Endothelial cell of umbilical vein (primary cell): ENCODE results near the gene RAB27B. TPM values are rescaled to one million over a fixed set of nuclear protein-coding genes. Genes with fewer than 3 reads are reported as not detected.

ENCODE experiments used
- BruUV-seq: library from RNA; stranded (reverse); fragments of 400-500 nt; replicated peaks from 2 replicates; lab custom pipeline; 2021; lab: Mats Ljungman, UMichigan
- CTCF ChIA-PET: fragments of 300-600, 350-600 bp; sonication (Branson Sonifier 250); formaldehyde crosslinking; loops from one replicate; lab custom pipeline; 2021; ENCODE audit warnings: antibody characterized with exemption, inconsistent platforms; lab: Charles Lee
- POLR2A ChIA-PET: fragments of 300-600, 350-600 bp; sonication (Branson Sonifier 250); formaldehyde crosslinking; loops from one replicate; lab custom pipeline; 2021; ENCODE audit warnings: antibody characterized with exemption, inconsistent platforms; lab: Charles Lee
- DNase-seq: peaks from one replicate; pipeline ENCODE4 v3.0.0-alpha.2; 2011; ENCODE audit warnings: low read depth, low spot score
- FAIRE-seq: peaks from 2 replicates; lab custom pipeline; 2011; peaks lifted over from hg19 to GRCh38; lab: Jason Lieb, UNC
- H2AFZ ChIP-seq: 2 replicates; pipeline ENCODE4 v1.6.0; 2012; ENCODE audit warnings: low read depth, low read length, control low read depth, inconsistent platforms
- H3K27ac ChIP-seq: 2 replicates; pipeline ENCODE4 v1.5.1; 2011; ENCODE audit warnings: low read depth, mild to moderate bottlenecking, control low read depth, low read length, moderate library complexity; ENCODE audit not compliant: insufficient read depth
- H3K27me3 ChIP-seq, 2 experiments: 2 replicates each; pipeline versions ENCODE4 v1.6.0 to v1.6.1; 2011; ENCODE audit warnings: low read length in 2 of 2, mixed read lengths in 1 of 2; ENCODE audit not compliant: control insufficient read depth in 2 of 2, insufficient read depth in 2 of 2
- H3K36me3 ChIP-seq, 2 experiments: 2 replicates in 1 of 2; 3 replicates in 1 of 2; pipeline ENCODE4 v1.5.1; 2011; ENCODE audit warnings: low read length in 2 of 2, mild to moderate bottlenecking in 1 of 2, moderate library complexity in 1 of 2; ENCODE audit not compliant: control insufficient read depth in 2 of 2, insufficient read depth in 2 of 2; ENCODE audit errors: extremely low read depth in 1 of 2
- H3K4me1 ChIP-seq: 3 replicates; pipeline ENCODE4 v1.5.1; 2011; ENCODE audit warnings: mild to moderate bottlenecking, low read length; ENCODE audit not compliant: control insufficient read depth, insufficient read depth; ENCODE audit errors: extremely low read depth
- H3K4me2 ChIP-seq: 2 replicates; pipeline ENCODE4 v1.6.1; 2011; ENCODE audit warnings: low read length, control low read depth, mixed read lengths; ENCODE audit not compliant: insufficient read depth
- H3K4me3 ChIP-seq, 3 experiments: fragments of 200-600 bp in 1 of 3; sonication (generic), shearing (Covaris generic) in 1 of 3; replicated peaks in 1 of 3; 2 replicates each; pipeline ENCODE4 v1.5.1; 2011 to 2016; ENCODE audit warnings: control low read depth in 3 of 3, low read length in 3 of 3, mild to moderate bottlenecking in 2 of 3, inconsistent platforms in 1 of 3, low read depth in 1 of 3, moderate library complexity in 1 of 3; ENCODE audit not compliant: insufficient read depth in 1 of 3
- H3K79me2 ChIP-seq: 2 replicates; pipeline ENCODE4 v1.6.0; 2012; ENCODE audit warnings: low read length, inconsistent platforms; ENCODE audit not compliant: control insufficient read depth, insufficient read depth
- H3K9ac ChIP-seq: replicated peaks from 2 replicates; pipeline ENCODE3; 2011; ENCODE audit warnings: low read length, control low read depth; ENCODE audit not compliant: insufficient read depth; ENCODE audit errors: extremely low read depth
- H3K9me1 ChIP-seq: replicated peaks from 3 replicates; pipeline ENCODE4 v1.6.0; 2011; ENCODE audit warnings: mild to moderate bottlenecking, low read length; ENCODE audit not compliant: control insufficient read depth, insufficient read depth; ENCODE audit errors: extremely low read depth
- H3K9me3 ChIP-seq: replicated peaks from 2 replicates; pipeline ENCODE4 v1.5.1; 2012; ENCODE audit warnings: low read length, inconsistent platforms; ENCODE audit not compliant: control insufficient read depth, insufficient read depth
- H4K20me1 ChIP-seq: replicated peaks from 2 replicates; pipeline ENCODE3; 2011; ENCODE audit warnings: mild to moderate bottlenecking, low read length; ENCODE audit not compliant: control insufficient read depth, insufficient read depth; ENCODE audit errors: extremely low read depth
- CTCF ChIP-seq, 2 donors: IDR thresholded peaks; 1 replicate in 1 of 2; 2 replicates in 1 of 2; pipeline ENCODE4 v1.5.1; 2011; ENCODE audit warnings: low read length in 2 of 2, mild to moderate bottlenecking in 2 of 2, moderate library complexity in 2 of 2, control low read depth in 1 of 2, inconsistent platforms in 1 of 2, low read depth in 1 of 2; ENCODE audit not compliant: insufficient read depth in 1 of 2; ENCODE audit errors: extremely low read depth in 1 of 2
- EZH2 ChIP-seq: IDR thresholded peaks from 2 replicates; pipeline ENCODE4 v1.6.1; 2012; ENCODE audit warnings: borderline replicate concordance, low read depth, mild to moderate bottlenecking, moderate library complexity, low read length, inconsistent platforms; ENCODE audit not compliant: severe bottlenecking
- FOS ChIP-seq: IDR thresholded peaks from 2 replicates; pipeline ENCODE4 v1.6.1; 2011; ENCODE audit warnings: mild to moderate bottlenecking, low read length, moderate library complexity, borderline replicate concordance; ENCODE audit not compliant: insufficient read depth
- GATA2 ChIP-seq: IDR thresholded peaks from 2 replicates; pipeline ENCODE4 v1.7.0; 2011; ENCODE audit warnings: low read depth, mild to moderate bottlenecking, moderate library complexity, mixed read lengths, low read length; ENCODE audit not compliant: insufficient read length, insufficient read depth
- JUN ChIP-seq: IDR thresholded peaks from 2 replicates; pipeline ENCODE4 v1.6.1; 2011; ENCODE audit warnings: borderline replicate concordance, low read depth; ENCODE audit not compliant: insufficient read length, insufficient read depth
- MYC ChIP-seq: IDR thresholded peaks from one replicate; pipeline ENCODE4 v1.6.1; 2011; ENCODE audit warnings: mild to moderate bottlenecking, low read depth, low read length
- POLR2AphosphoS5 ChIP-seq: IDR thresholded peaks from 2 replicates; pipeline ENCODE4 v1.6.1; 2012; ENCODE audit warnings: low read depth, mild to moderate bottlenecking, control low read depth, low read length, moderate library complexity; ENCODE audit not compliant: insufficient read depth
- dilution Hi-C: fragments of 300-500 bp; cut with MboI; formaldehyde crosslinking; loops from one replicate; pipeline ENCODE4 v1.15.0; 2019; ENCODE audit warnings: low sequenced_read_pairs; ENCODE audit not compliant: extremely low pct_ligation_motif_present
- intact Hi-C: fragments of 100-400 bp; cut with micrococcal nuclease; formaldehyde crosslinking; loops from one replicate; pipeline ENCODE4 v1.10.0; 2022
- polyA plus RNA-seq, 4 experiments: library from polyadenylated mRNA; depleted of rRNA in 3 of 4; stranded (reverse) in 3 of 4; unstranded in 1 of 4; fragments of >200 nt; gene quantifications; 2 replicates each; pipeline versions ENCODE4 v1.2.1 to v1.2.3, GENCODE V29; 2011 to 2012; ENCODE audit warnings: missing spikeins in 1 of 4
- total RNA-seq: library from RNA; stranded (reverse); gene quantifications from 2 replicates; pipeline ENCODE4 v1.2.3, GENCODE V29; 2021

RAB27B gene
- total and polyA plus RNA-seq, 2 donors (not counting 3 experiments of a cell fraction or from before 2014, with no cell fraction given) = not detected

DNA sequence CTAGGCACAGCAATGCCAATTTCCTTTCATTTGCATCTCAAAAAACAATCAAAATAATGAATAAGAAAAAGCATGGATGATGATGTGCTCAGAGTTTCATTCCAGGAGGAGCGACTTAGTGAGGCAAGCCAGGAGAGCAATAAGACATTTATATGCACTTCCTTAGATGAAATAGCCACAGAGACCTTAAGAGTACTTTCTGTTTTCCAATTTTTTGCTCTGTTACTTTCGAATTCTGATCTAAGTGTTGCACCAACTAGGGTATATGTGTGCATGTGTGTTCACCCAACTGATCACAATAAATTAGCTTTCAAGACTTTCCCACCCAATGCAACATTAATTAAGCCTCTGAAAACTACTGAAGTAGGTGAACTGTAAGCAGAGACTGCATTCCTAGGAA lies 709 bp downstream of the RAB27B start:
- H3K36me3 ChIP-seq = no peaks in the 10 kb centered on the region
- DNase-seq = no peak
- no peak for FAIRE-seq
- no peaks in the 10 kb centered on the region for H3K9me1 ChIP-seq
- TF ChIP-seq CTCF (IDR thresholded peaks at IDR 0.05; ENCODE audit: extremely low read depth in 1 of 2, insufficient read depth in 1 of 2, low read depth in 1 of 2, low read length in 2 of 2) (no peak), POLR2AphosphoS5 (no peak), GATA2 (no peak), FOS (no peak), MYC (no peak), EZH2 (no peak), JUN (no peak)
- H3K79me2 ChIP-seq = no peaks in the 10 kb centered on the region
- no TSS peak for BruUV-seq
- H3K27me3 ChIP-seq = peaks cover 0 to 5% of the 10 kb centered on the region in 2 experiments
- no peaks in the 10 kb centered on the region for H4K20me1 ChIP-seq
- no peak overlapping the region for H3K9ac ChIP-seq
- ChIA-PET CTCF (interaction anchor here (0.8 to 1.8 kb wide), 4 partner anchors 22 to 154 kb away, joined by 3 to 6 read pairs (median 4); no protein-coding TSS in a partner anchor), POLR2A (no interaction called here)
- no peak overlapping the region for H2AFZ ChIP-seq
- H3K4me3 ChIP-seq = peak overlapping the region in 1 of 3 experiments; percentile 25
- H3K9me3 ChIP-seq = no peaks in the 10 kb centered on the region
- dilution Hi-C loops (no loop called here), intact Hi-C loops (loop anchor here (1.0 to 10.0 kb wide), 2 partner anchors 13 to 156 kb away; no protein-coding TSS in a partner anchor)
- H3K27ac ChIP-seq = no peak overlapping the region
- H3K4me2 ChIP-seq = peak overlapping the region; percentile 74
- H3K4me1 ChIP-seq = peaks cover 9% of the 10 kb centered on the region
